IPS DF 19.7 (cell line): ENCODE results near the gene RNU1-2.
"Not testable (repeated sequence)": the region's sequence is repeated elsewhere in the genome, so short reads cannot be mapped to it uniquely, and the experiment has no call there.

Experiments
- DNase-seq: peaks from one replicate; pipeline ENCODE4 v3.0.0-alpha.2; 2013; ENCODE audit warnings: low read depth, low spot score

RNU1-2 gene

DNA sequence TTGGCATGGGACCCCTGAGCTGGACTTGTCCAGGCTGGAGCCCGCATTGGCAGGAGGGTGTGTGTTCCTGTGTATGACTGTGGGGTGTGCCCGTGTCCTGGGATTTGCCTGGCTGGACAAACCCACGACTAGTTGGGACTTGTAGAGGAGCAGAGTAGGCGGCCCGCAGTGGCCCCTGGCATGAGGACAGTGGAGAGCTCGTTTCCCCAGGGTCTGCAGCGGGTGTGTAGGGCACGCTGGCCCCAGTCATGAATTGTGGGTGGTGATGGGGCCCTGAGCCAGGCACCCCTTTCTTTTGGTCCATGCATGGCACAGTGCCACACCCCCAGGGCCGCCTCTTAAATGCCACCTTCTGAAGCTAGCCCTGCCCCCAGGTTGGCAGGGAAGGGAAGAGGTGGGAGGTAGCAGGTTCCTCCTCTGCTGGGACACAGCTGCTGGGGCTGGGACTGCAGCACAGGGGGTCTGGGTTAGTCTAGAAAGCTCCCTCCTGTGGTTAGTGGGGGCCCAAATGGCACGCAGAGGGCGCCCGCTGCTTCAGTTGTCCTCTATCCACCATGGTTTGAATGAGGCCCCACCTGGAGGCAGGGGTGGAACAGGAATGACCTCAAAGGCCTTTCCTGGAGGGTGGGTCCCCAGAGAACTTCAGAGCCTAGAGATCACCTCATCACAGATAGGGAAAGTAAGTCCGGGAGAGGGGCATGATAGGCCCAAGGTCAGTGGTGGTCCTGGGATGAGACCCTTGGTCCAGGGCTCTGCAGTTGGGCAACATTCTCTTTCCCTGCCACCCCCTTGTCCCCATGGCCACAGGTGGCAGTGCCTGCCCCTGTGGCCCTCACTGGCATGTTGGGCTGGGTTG lies 30.1 kb downstream of the RNU1-2 start:
- no peak for DNase-seq

DNA sequence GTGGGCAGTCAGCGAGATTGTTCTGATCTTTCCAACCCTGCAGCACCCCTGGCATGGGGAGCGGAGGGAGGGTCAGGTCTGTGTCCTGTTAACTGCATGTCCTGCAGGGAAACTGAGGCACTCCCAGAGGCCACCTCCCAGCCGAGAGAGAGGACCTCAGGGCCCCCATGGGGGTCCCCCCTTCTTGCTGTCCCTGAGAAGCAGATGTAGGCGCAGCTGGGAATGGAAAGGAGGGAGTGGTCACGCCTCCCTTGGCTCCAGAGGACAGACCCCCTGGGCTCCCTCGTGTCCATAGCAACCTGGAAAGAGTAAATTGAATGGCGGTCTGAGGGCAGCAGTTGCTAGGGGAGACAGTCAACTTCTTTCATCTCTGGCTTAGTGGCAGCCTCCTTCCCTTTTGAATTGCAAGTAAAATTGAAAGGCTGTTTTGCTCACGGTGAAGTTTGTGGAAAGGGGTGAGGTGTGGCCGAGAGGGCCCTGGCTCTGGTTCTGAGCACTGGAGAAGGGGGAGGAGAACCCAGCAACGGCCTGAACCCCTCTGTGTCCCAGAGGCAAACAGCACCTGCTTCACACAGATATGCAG lies 30.8 kb downstream of the RNU1-2 start:
- no peak for DNase-seq

DNA sequence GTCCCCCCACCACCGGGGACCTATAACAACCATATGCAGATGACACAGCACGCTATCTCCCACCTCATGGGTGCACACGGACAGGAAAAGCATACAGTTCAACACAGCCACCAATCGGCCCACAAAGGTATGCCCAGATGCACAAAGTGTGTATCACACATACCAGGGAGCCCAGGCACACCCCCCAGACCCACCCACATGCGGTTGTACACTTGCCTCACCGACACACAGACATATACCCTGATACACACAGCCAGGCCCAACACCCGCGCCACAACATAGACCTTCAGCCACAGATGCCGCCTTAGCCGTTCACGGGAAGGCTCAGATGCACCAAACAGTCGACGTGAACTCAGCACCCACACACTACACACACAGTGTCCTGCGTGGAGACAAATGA lies 31.5 kb downstream of the RNU1-2 start:
- no peak for DNase-seq

DNA sequence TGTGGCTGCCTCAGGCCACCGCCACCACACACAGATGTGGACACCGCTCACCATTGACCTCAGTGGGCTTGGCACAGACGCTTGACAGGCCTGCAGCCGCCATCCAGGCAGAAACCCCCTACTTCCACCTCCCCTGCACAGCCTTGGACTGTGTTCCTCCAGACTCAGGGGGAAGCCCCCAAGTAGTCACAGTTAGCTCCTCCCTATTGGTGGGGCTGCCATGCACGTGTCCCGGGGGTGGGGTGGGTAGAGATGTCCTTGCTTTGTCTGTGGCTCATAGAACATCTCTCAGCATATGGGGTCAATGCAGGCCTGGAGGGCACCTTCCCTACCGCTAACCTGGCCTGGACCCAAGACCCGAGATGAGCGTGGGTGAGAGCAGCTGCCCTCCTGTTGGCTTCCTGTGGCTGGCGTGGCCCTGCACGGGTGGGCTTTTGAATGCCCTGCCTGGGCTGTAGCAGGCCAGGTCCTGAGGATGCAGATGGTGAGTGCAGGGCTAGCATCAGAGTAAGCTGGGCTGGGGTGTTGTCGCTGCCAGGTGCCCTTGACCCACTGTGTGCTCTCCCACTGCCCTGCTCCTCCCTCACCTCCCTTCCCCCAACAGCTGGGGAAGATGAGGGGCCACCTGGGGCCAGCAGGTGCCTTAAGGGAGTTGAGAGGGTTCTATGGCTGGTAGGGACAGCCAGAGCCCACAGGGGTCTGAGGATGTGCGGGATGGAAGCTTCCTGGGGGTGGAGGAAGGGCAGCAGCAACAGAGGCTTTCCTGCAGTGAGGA lies 32.1 kb downstream of the RNU1-2 start:
- DNase-seq, result no peak

DNA sequence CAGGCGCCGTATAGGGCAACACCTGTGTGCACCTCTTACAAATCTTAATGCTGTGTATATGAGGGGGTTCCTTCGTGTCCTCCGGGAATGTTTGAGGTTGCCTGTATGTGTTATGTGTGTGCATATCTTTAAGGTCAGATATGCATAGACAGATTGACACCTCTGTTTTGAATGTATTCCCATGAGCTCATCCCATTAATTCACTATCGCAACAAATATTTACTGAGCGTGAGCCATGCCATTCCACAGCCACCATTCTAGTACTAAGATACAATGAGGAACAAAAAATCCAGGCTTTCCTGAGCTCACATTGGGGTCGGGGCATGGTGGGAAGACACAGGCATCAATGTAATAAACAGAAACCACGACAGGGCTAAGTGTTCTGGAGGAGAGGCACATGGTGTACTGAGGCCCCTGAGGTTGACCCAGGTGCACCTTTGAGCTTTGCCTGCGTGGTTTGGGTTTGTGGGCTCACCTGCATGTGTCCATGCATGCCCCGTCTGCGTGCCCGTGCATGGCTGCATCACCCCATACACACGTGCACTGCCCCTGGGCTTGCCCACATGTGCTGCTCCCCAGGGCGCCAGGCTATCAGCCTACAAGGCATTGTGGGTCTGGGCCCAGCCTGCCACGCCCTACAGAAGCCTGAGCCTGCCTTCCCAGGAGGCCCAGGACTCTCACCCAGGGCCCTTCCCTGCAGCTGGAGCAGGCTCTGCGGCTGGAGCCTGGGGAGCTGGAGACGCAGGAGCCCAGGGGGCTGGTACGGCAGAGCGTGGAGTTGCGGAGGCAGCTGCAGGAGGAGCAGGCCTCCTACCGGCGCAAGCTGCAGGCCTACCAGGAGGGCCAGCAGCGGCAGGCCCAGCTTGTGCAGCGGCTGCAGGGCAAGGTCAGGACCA lies 33.6 kb downstream of the RNU1-2 start:
- DNase-seq, result not testable (repeated sequence)

DNA sequence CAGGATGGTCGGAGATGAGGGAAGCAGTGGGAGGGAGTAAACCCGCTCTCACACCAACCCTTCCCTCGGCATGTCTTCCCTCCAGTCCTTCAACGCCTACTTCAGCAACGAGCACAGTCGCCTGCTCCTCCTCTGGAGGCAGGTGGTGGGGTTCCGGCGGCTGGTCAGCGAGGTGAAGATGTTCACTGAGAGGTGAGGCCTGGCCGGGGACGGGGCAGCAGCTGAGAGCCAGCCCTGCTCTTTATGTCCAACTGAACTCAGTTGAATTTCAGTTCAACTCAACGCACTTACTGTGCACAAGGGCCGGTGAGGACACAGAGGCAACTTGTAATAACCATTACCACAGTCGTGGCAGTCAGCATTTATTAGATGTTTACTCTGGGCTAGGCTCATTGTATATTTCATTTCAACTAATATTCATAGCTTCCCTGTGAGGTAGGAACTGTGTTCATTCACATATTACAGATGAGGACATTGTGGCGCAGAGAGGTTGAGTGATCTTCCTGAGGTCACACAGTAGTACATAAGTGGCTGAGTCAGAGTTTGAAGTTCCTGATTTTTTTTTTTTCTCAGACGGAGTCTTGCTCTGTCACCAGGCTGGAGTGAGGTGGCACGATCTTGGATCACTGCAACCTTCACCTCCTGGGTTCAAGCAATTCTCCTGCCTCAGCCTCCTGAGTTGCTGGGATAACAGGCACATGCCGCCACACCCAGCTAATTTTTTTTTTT lies 35.6 kb downstream of the RNU1-2 start:
- DNase-seq, result not testable (repeated sequence)

DNA sequence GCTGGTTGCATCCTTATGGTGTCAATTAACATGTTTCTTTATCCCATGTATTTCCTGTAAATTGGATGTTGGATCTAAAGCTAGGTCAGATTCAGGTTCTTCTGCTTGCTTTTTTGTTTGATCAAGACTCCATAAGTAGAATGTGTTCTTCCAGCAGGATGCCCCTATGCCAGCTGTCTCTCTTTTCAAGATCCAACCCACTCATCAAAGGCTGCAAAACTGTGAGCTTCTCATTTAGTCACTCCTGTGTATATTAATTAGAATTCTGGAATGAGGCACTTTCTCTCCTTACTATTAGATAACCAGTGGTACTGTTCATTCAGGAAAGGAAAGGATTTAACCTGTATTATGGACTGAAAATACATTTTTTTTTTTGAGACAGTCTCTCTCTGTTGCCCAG lies 38.2 kb downstream of the RNU1-2 start:
- DNase-seq, result not testable (repeated sequence)

DNA sequence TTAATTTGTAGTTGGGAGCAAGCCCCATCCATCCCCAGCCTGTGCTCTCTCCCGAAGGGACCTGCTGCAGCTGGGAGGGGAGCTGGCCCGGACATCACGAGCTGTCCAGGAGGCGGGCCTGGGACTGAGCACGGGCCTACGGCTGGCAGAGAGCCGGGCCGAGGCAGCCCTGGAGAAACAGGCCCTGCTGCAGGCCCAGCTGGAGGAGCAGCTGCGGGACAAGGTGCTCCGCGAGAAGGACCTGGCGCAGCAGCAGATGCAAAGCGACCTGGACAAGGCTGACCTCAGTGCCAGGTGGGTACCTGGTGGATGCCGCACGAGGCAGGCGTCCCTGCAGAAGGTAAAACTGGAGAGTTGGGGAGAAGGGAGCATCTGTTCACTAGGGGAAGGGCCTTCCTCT lies 40.8 kb downstream of the RNU1-2 start:
- not testable (repeated sequence) for DNase-seq

DNA sequence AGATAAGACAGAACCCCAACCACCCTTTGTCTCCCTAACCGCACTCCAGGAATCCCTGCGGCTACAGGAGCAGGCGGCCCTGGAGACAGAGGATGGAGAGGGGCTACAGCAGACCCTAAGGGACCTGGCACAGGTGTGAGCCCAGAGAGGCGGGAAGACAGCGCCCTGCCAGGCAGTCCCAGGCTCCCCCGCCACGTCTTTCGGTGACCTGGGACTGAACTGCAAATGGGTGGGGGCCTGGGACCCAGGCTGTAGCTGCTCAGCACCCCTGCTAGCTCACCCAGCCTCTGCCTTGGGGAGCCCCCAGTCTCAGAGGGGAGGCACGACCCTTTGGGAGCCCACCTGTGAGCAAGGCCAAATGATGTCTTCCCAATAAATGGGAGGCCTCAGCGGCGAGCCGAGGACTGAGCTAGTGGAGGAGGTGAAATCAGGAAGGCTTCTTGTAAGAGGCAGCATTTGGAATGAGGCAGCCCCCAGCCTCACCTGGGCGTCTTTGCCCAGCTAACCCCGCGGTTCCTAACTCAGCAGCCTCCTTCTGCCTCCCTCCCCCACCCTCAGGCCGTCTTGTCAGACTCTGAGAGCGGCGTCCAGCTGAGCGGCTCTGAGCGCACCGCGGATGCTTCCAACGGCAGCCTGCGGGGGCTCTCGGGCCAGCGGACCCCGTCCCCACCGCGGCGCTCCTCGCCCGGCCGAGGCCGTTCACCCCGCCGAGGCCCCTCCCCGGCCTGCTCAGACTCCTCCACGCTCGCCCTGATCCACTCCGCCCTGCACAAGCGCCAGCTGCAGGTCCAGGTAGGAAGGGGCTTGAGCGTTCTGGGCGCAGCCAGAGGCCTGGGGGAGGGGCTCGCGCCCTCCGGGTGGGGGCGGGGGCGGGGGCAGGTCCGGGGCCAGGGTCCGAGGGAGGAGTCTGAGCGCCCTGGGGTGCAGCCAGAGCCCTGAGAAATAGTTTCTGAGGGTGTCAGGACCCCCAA lies 42.9 kb downstream of the RNU1-2 start:
- no peak for DNase-seq

DNA sequence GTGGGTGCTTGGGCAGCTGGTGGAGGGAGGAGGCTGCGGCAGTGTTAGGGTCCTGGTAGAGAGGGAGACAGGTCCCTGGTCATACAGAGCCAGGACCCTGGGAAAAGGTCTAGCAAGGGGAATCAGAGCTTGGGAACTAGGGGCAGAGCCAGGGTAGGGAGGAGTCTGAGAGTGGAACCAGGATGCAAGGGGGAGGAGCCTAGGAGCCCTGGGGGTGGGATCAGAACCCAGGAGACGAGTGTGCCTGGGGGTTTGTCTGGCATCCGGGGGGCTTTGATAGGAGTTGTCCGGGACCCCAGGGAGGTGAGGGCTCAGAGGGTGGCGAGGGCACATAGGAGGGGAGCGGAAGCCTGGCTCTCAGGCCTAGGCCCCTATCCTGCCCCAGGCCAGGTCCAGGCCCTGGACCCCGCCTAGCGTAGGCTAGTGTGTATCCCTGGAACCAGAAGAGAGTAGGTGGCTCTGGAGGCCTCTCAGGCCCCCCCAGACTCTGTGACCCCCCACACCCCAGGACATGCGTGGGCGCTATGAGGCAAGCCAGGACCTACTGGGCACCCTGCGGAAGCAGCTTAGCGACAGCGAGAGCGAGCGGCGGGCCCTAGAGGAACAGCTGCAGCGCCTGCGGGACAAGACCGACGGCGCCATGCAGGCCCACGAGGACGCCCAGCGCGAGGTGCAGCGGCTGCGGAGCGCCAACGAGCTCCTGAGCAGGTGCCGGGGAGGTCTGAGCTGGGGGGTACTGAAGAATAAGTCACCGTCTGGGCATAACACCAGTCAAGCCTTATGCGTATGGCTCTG lies 43.8 kb downstream of the RNU1-2 start:
- not testable (repeated sequence) for DNase-seq

DNA sequence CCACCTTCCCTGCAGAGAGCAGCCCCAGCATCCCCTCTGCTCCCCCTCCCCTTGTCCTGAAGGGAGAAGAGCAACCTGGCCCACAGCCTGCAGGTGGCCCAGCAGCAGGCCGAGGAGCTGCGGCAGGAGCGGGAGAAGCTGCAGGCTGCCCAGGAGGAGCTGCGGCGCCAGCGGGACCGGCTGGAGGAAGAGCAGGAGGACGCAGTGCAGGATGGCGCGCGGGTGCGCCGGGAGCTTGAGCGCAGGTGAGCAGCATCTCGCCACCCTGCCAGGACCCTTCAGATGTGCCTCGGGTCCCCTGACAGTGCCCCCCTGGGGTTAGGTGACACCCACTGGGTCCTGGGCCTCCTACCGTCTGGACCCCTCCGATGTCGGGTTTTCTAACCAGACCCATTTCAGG lies 48.3 kb downstream of the RNU1-2 start:
- DNase-seq, result no peak

DNA sequence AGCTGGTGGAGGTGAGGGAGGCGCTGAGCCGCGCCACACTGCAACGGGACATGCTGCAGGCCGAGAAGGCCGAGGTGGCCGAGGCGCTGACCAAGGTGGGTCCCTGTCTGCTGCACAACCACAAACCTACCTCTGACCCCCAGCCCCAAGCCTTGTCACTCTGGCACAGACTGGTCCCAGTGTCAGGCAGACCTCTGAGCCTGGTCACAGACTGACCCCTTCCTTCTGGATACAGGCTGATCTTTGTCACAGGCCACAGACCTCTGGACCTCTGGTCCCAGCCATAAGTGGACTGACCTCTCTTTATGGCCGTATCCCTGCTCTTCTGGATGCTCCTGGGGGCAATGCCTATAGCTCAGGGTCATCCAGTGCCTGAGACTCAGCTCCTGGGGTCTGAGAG lies 49.7 kb downstream of the RNU1-2 start:
- not testable (repeated sequence) for DNase-seq
